Ascending aorta (tissue), 2 donors: ENCODE data around the gene NHLH1. TPM values are rescaled to one million over a fixed set of nuclear protein-coding genes. Genes with fewer than 3 reads are reported as not detected.
A peak's percentile ranks its signal among the peaks of the same experiment; 100 is the strongest.

Experiments used
- DNase-seq, 2 donors: peaks; one replicate each; pipeline ENCODE4 v3.0.0-alpha.2; 2019; ENCODE audit warnings: low spot score in 2 of 2
- H3K27ac ChIP-seq, 2 donors: fragments of 200-600 bp; sonication (generic); one replicate each; pipeline ENCODE4 v1.5.1; 2016 to 2017; ENCODE audit warnings: mild to moderate bottlenecking in 1 of 2
- H3K27me3 ChIP-seq: fragments of 200-600 bp; sonication (generic); one replicate; pipeline ENCODE4 v1.5.1; 2017
- H3K36me3 ChIP-seq, 2 donors: fragments of 200-600 bp; sonication (generic); one replicate each; pipeline ENCODE4 v1.5.1; 2016
- H3K4me1 ChIP-seq, 2 donors: fragments of 200-600 bp; sonication (generic); one replicate each; pipeline ENCODE4 v1.5.1; 2016 to 2017; ENCODE audit warnings: mild to moderate bottlenecking in 1 of 2
- H3K4me3 ChIP-seq, 2 donors: fragments of 200-600 bp; sonication (generic); one replicate each; pipeline ENCODE4 v1.5.1; 2016 to 2017; ENCODE audit warnings: mild to moderate bottlenecking in 1 of 2
- H3K9me3 ChIP-seq, 2 donors: fragments of 200-600 bp; sonication (generic); one replicate each; pipeline ENCODE4 v1.5.1; 2016
- intact Hi-C: fragments of 100-400 bp; cut with DNase I; formaldehyde crosslinking; loops from one replicate; pipeline ENCODE4 v1.15.1; 2023
- total RNA-seq: library from RNA; depleted of rRNA; stranded (reverse); fragments of >200 nt; gene quantifications from one replicate; pipeline ENCODE4 v1.1.0, GENCODE V29; 2016
- TF ChIP-seq, protein P1 (sequence below), 3 experiments: fragments of 200-600 bp in 2 of 3; fragments of 450-650 bp in 1 of 3; sonication (generic) in 2 of 3; IDR thresholded peaks; one replicate each; pipeline ENCODE4 v1.5.1; 2016 to 2019; ENCODE audit warnings: antibody characterized with exemption in 3 of 3, mild to moderate bottlenecking in 1 of 3, moderate library complexity in 1 of 3

The NHLH1 gene
- total RNA-seq, 1 donor from 2014 or later = not detected

GRCh38 chr1:160330119-160330518 lies 36.8 kb upstream of the NHLH1 start:
- DNase-seq = no peak
- H3K27ac ChIP-seq = no peak overlapping the region
- H3K27me3 ChIP-seq = no peaks in the 10 kb centered on the region
- H3K9me3 ChIP-seq = no peaks in the 10 kb centered on the region
- H3K4me1 ChIP-seq = no peaks in the 10 kb centered on the region
- no peak overlapping the region for H3K4me3 ChIP-seq
- TF ChIP-seq, protein P1, sequence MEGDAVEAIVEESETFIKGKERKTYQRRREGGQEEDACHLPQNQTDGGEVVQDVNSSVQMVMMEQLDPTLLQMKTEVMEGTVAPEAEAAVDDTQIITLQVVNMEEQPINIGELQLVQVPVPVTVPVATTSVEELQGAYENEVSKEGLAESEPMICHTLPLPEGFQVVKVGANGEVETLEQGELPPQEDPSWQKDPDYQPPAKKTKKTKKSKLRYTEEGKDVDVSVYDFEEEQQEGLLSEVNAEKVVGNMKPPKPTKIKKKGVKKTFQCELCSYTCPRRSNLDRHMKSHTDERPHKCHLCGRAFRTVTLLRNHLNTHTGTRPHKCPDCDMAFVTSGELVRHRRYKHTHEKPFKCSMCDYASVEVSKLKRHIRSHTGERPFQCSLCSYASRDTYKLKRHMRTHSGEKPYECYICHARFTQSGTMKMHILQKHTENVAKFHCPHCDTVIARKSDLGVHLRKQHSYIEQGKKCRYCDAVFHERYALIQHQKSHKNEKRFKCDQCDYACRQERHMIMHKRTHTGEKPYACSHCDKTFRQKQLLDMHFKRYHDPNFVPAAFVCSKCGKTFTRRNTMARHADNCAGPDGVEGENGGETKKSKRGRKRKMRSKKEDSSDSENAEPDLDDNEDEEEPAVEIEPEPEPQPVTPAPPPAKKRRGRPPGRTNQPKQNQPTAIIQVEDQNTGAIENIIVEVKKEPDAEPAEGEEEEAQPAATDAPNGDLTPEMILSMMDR (IDR thresholded peaks at IDR 0.05) = no peak
- intact Hi-C loops = no loop called here
- peaks cover 89 to 99% of the 10 kb centered on the region in 2 donors for H3K36me3 ChIP-seq

GRCh38 chr1:160332516-160332915 lies 34.4 kb upstream of the NHLH1 start:
- no peak for DNase-seq
- no peaks in the 10 kb centered on the region for H3K4me1 ChIP-seq
- peaks cover 78 to 87% of the 10 kb centered on the region in 2 donors for H3K36me3 ChIP-seq
- H3K9me3 ChIP-seq = no peaks in the 10 kb centered on the region
- H3K27ac ChIP-seq = no peak overlapping the region
- intact Hi-C loops = no loop called here
- H3K4me3 ChIP-seq = no peak overlapping the region
- TF ChIP-seq, protein P1 (IDR thresholded peaks at IDR 0.05) = no peak
- no peaks in the 10 kb centered on the region for H3K27me3 ChIP-seq

DNA sequence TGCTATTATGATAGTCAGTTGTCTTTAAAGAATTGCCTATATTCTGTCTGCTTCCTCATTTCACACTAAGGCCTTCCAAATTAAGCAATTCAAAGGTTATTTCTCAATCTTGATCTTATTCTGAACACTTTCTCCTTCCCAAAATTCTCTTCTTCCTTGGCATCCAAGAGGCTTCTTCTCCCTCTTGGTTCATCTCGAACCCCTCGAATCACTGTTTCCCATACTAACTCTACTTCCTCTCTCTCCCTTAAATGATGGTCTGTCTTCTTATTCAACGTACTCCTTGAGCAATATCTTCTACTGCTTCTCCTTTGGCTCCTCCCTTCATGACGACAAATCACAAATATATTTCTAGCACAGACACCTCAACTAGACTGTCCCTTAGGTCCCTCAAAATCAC lies 28.3 kb upstream of the NHLH1 start:
- Histone ChIP-seq H3K4me1 (peaks cover 0 to 17% of the 10 kb centered on the region in 2 donors), H3K27ac (no peak overlapping the region), H3K9me3 (no peaks in the 10 kb centered on the region), H3K27me3 (no peaks in the 10 kb centered on the region), H3K36me3 (peaks cover 39 to 52% of the 10 kb centered on the region in 2 donors), H3K4me3 (no peak overlapping the region)
- no peak for DNase-seq
- intact Hi-C loops = no loop called here
- TF ChIP-seq, protein P1 (IDR thresholded peaks at IDR 0.05) = no peak

DNA sequence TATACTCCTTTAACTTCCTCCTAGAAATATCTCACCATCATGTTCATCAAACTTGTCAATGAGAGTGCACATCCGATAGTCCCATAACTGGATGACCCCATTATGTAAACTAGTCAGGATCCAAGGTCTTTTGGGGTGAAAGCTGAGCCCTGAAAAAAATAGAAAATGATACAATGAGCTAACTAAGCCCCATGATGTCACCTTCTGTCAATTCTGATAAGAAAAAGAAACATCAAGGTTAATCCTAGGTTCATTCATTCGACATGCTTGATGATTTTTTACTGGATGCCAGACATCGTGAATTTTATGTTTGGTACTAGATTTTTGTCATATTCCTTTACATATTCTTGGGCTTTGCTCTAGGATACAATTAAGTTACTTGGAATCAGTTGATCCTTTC lies 26.7 kb upstream of the NHLH1 start:
- peaks cover 28 to 40% of the 10 kb centered on the region in 2 donors for H3K36me3 ChIP-seq
- H3K27me3 ChIP-seq = no peaks in the 10 kb centered on the region
- no peak for DNase-seq
- peaks cover 0 to 20% of the 10 kb centered on the region in 2 donors for H3K4me1 ChIP-seq
- peak overlapping the region in 1 of 2 donors; percentile 28 for H3K27ac ChIP-seq
- intact Hi-C loops = loop anchor here (5.0 to 10.0 kb wide), 5 partner anchors 48 to 1412 kb away; partner anchors contain the start of genes IGSF8, UFC1 and USP21
- H3K9me3 ChIP-seq = no peaks in the 10 kb centered on the region
- peak overlapping the region in 1 of 2 donors; percentile 87 for H3K4me3 ChIP-seq
- TF ChIP-seq, protein P1 (IDR thresholded peaks at IDR 0.05) = no peak

- intact Hi-C loops = loop anchor here (5.0 to 10.0 kb wide), 5 partner anchors 49 to 1411 kb away; partner anchors contain the start of genes IGSF8, UFC1 and USP21
- TF ChIP-seq, protein P1 (IDR thresholded peaks at IDR 0.05) = no peak
- H3K36me3 ChIP-seq = peaks cover 21 to 40% of the 10 kb centered on the region in 2 donors
These were observed 26.0 kb upstream of the NHLH1 start for GRCh38 chr1:160340866-160341265.

More at GRCh38 chr1:160340866-160341265, 26.0 kb upstream of the NHLH1 start:
- Histone ChIP-seq H3K4me1 (peaks cover 0 to 20% of the 10 kb centered on the region in 2 donors), H3K9me3 (no peaks in the 10 kb centered on the region), H3K27me3 (no peaks in the 10 kb centered on the region), H3K4me3 (peak overlapping the region in 1 of 2 donors; percentile 87), H3K27ac (peak overlapping the region in 1 of 2 donors; percentile 28)
- DNase-seq = no peak
